Neural cell (in vitro differentiated cells): ENCODE results near the gene SLN. TPM values are rescaled to one million over a fixed set of nuclear protein-coding genes. Genes with fewer than 3 reads are reported as not detected.

Experiments used
- H2AFZ ChIP-seq: fragments of 200-600, 300-800 bp; sonication (generic), shearing (Covaris generic); 2 replicates; pipeline ENCODE4 v1.6.0; 2014; ENCODE audit warnings: low read depth, mild to moderate bottlenecking, antibody characterized with exemption, low read length, moderate library complexity
- H3F3A ChIP-seq: fragments of 200-600 bp; shearing (Covaris generic); 2 replicates; pipeline ENCODE4 v1.6.1; 2016; ENCODE audit warnings: mild to moderate bottlenecking, moderate library complexity, mixed read lengths, antibody characterized with exemption, low read length; ENCODE audit not compliant: insufficient read depth, poor library complexity, severe bottlenecking
- H3K27ac ChIP-seq: fragments of 200-600, 300-800 bp; sonication (generic), shearing (Covaris generic); 2 replicates; pipeline ENCODE4 v1.5.1; 2014; ENCODE audit warnings: mild to moderate bottlenecking, low read length, moderate library complexity
- H3K27me3 ChIP-seq: fragments of 300-800, 200-600 bp; sonication (generic), shearing (Covaris generic); 2 replicates; pipeline ENCODE4 v1.6.0; 2014; ENCODE audit warnings: mild to moderate bottlenecking, low read depth, low read length, moderate library complexity; ENCODE audit not compliant: insufficient read depth
- H3K36me3 ChIP-seq: fragments of 300-800, 200-600 bp; sonication (generic), shearing (Covaris generic); 2 replicates; pipeline ENCODE4 v1.5.1; 2014; ENCODE audit warnings: mild to moderate bottlenecking, antibody characterized with exemption, low read length, moderate library complexity; ENCODE audit not compliant: insufficient read depth
- H3K4me2 ChIP-seq: fragments of 300-800, 200-600 bp; sonication (generic), shearing (Covaris generic); 2 replicates; pipeline ENCODE4 v1.6.0; 2014; ENCODE audit warnings: mild to moderate bottlenecking, low read length
- H3K4me3 ChIP-seq: fragments of 300-800, 200-600 bp; sonication (generic), shearing (Covaris generic); 2 replicates; pipeline ENCODE4 v1.5.1; 2014; ENCODE audit warnings: mild to moderate bottlenecking, low read length, moderate library complexity
- H3K79me2 ChIP-seq: fragments of 200-600 bp; shearing (Covaris generic); replicated peaks from 2 replicates; pipeline ENCODE4 v1.6.0; 2014; ENCODE audit warnings: mild to moderate bottlenecking, low read length, moderate library complexity; ENCODE audit not compliant: insufficient read depth
- H3K9ac ChIP-seq: fragments of 300-800, 200-600 bp; sonication (generic), shearing (Covaris generic); 2 replicates; pipeline ENCODE4 v1.6.1; 2016; ENCODE audit warnings: mild to moderate bottlenecking, low read length, mixed read lengths
- H3K9me2 ChIP-seq: fragments of 200-600 bp; shearing (Covaris generic); 2 replicates; pipeline ENCODE4 v1.6.1; 2016; ENCODE audit warnings: mild to moderate bottlenecking, low read length, mixed read lengths; ENCODE audit not compliant: insufficient read depth
- H3K9me3 ChIP-seq: fragments of 200-600, 300-800 bp; sonication (generic), shearing (Covaris generic); 2 replicates; pipeline ENCODE4 v1.6.1; 2016; ENCODE audit warnings: mild to moderate bottlenecking, mixed run types, low read length, moderate library complexity, mixed read lengths
- H4K20me1 ChIP-seq: fragments of 200-600 bp; shearing (Covaris generic); 2 replicates; pipeline ENCODE4 v1.6.1; 2016; ENCODE audit warnings: mild to moderate bottlenecking, mixed run types; ENCODE audit not compliant: insufficient read depth
- CTCF ChIP-seq: fragments of 450-650 bp; IDR thresholded peaks from 2 replicates; pipeline ENCODE4 v1.5.1; 2014; ENCODE audit warnings: antibody characterized with exemption, mild to moderate bottlenecking, moderate library complexity; ENCODE audit not compliant: poor library complexity, severe bottlenecking
- EP300 ChIP-seq: fragments of 450-650 bp; conservative IDR thresholded peaks from 2 replicates; pipeline ENCODE4 v1.6.1; 2014; ENCODE audit warnings: antibody characterized with exemption, mild to moderate bottlenecking, moderate library complexity; ENCODE audit not compliant: poor library complexity, severe bottlenecking
- EZH2 ChIP-seq: fragments of 200-600, 300-800 bp; shearing (Covaris generic), sonication (generic); IDR thresholded peaks from 2 replicates; pipeline ENCODE4 v1.6.1; 2014; ENCODE audit warnings: antibody characterized with exemption, low read length, borderline replicate concordance, mild to moderate bottlenecking; ENCODE audit not compliant: insufficient read depth, poor library complexity, severe bottlenecking
- MXI1 ChIP-seq: fragments of 450-650 bp; conservative IDR thresholded peaks from 2 replicates; pipeline ENCODE4 v1.6.1; 2014; ENCODE audit warnings: antibody characterized with exemption, mild to moderate bottlenecking; ENCODE audit not compliant: poor library complexity, severe bottlenecking
- POLR2AphosphoS5 ChIP-seq: IDR thresholded peaks from 2 replicates; pipeline ENCODE4 v1.6.1; 2012
- RAD21 ChIP-seq: fragments of 450-650 bp; conservative IDR thresholded peaks from 2 replicates; pipeline ENCODE4 v1.6.1; 2014; ENCODE audit warnings: antibody characterized with exemption, mild to moderate bottlenecking, moderate library complexity
- REST ChIP-seq: IDR thresholded peaks from 2 replicates; pipeline ENCODE4 v1.6.1; 2012; ENCODE audit warnings: borderline replicate concordance
- SMC3 ChIP-seq: fragments of 450-650 bp; conservative IDR thresholded peaks from 2 replicates; pipeline ENCODE4 v1.6.1; 2014; ENCODE audit warnings: antibody characterized with exemption, mild to moderate bottlenecking, moderate library complexity; ENCODE audit not compliant: poor library complexity
- TAF1 ChIP-seq: IDR thresholded peaks from 2 replicates; pipeline ENCODE4 v1.6.1; 2012; ENCODE audit warnings: low read depth
- polyA plus RNA-seq: library from polyadenylated mRNA; depleted of rRNA; stranded (reverse); fragments of >200 nt; gene quantifications from 2 replicates; pipeline ENCODE4 v1.2.3, GENCODE V29; 2014

SLN gene
- polyA plus RNA-seq, 1 donor from 2014 or later = not detected

GRCh38 chr11:107751082-107751481 lies 39.2 kb upstream of the SLN start:
- Histone ChIP-seq H3K36me3 (no peaks in the 10 kb centered on the region), H3K79me2 (no peaks in the 10 kb centered on the region), H3K9ac (no peak overlapping the region), H3K9me3 (no peaks in the 10 kb centered on the region), H4K20me1 (no peaks in the 10 kb centered on the region), H3K9me2 (no peaks in the 10 kb centered on the region), H3F3A (no peaks in the 10 kb centered on the region), H2AFZ (no peak overlapping the region), H3K27me3 (no peaks in the 10 kb centered on the region), H3K4me2 (no peak overlapping the region), H3K4me3 (no peak overlapping the region), H3K27ac (no peak overlapping the region)
- no peak for TF ChIP-seq RAD21
- TF ChIP-seq TAF1 = no peak
- no peak for TF ChIP-seq SMC3
- no peak for TF ChIP-seq POLR2AphosphoS5
- no peak for TF ChIP-seq REST
- no peak for TF ChIP-seq MXI1
- TF ChIP-seq EZH2 = no peak
- TF ChIP-seq CTCF = no peak
- no peak for TF ChIP-seq EP300

- no peaks in the 10 kb centered on the region for H3F3A ChIP-seq
- no peak overlapping the region for H3K4me3 ChIP-seq
- TF ChIP-seq MXI1 = no peak
- TF ChIP-seq REST = no peak
- TF ChIP-seq RAD21 = no peak
- no peak for TF ChIP-seq EP300
- no peak for TF ChIP-seq POLR2AphosphoS5
- no peak for TF ChIP-seq TAF1
- no peak for TF ChIP-seq SMC3
- TF ChIP-seq EZH2 = no peak
- no peak for TF ChIP-seq CTCF
- H3K27me3 ChIP-seq = no peaks in the 10 kb centered on the region
- H3K4me2 ChIP-seq = no peak overlapping the region
- no peaks in the 10 kb centered on the region for H4K20me1 ChIP-seq
- no peaks in the 10 kb centered on the region for H3K9me2 ChIP-seq
- no peaks in the 10 kb centered on the region for H3K79me2 ChIP-seq
- H3K27ac ChIP-seq = no peak overlapping the region
- no peak overlapping the region for H2AFZ ChIP-seq
- no peak overlapping the region for H3K9ac ChIP-seq
- H3K36me3 ChIP-seq = no peaks in the 10 kb centered on the region
- H3K9me3 ChIP-seq = no peaks in the 10 kb centered on the region
These were observed 38.5 kb upstream of the SLN start for GRCh38 chr11:107750313-107750712.
